ENCODE results near the gene SLC39A6.

SLC39A6 gene

GRCh38 chr18:36130039-36130831 is 1.1 kb upstream of the SLC39A6 start:
- Histone ChIP-seq H3K9me3 (ENCODE audit: control insufficient read depth, insufficient read depth, low read depth, low read length) (no peaks in the 10 kb centered on the region), H3K4me1 (ENCODE audit: control insufficient read depth, insufficient read depth, low read length) (no peaks in the 10 kb centered on the region; the same call in 1 of the 2 replicates), H3K36me3 (ENCODE audit: control insufficient read depth in 2 of 2, insufficient read depth in 1 of 2, low read length in 2 of 2) (peaks cover 4 to 17% of the 10 kb centered on the region in 2 experiments), H3K27ac (ENCODE audit: extremely low read depth, low read depth, low read length) (peak overlapping the region; percentile 90; the same call in 1 of the 2 replicates), H3K4me3 (ENCODE audit: low read depth, low read length) (peak overlapping the region; percentile 62)
- TF ChIP-seq ZBTB11 (tag by site-specific recombination; conservative IDR thresholded peaks at IDR 0.05; ENCODE audit: low read depth) (peak; percentile 28; the same call in 1 of the 2 replicates), ZNF777 (tag by site-specific recombination; IDR thresholded peaks at IDR 0.05; ENCODE audit: borderline replicate concordance) (0 out of 2 replicates have a peak, but pooled peaks have one; percentile 1), SCRT1 (tag by site-specific recombination; IDR thresholded peaks at IDR 0.05; ENCODE audit: borderline replicate concordance) (0 out of 2 replicates have a peak, but pooled peaks have one; percentile 17), ZNF621 (tag by site-specific recombination; IDR thresholded peaks at IDR 0.05) (no peak), ZNF391 (tag by site-specific recombination; IDR thresholded peaks at IDR 0.05; ENCODE audit: borderline replicate concordance, low read depth) (0 out of 2 replicates have a peak, but pooled peaks have one; percentile 11), ZNF223 (tag by site-specific recombination; IDR thresholded peaks at IDR 0.05) (no peak), ZNF510 (tag by site-specific recombination; IDR thresholded peaks at IDR 0.05; ENCODE audit: insufficient replicate concordance) (peak; percentile 85), SCRT2 (tag by site-specific recombination; IDR thresholded peaks at IDR 0.05) (peak; percentile 61), BCL11A (tag by site-specific recombination; IDR thresholded peaks at IDR 0.05; ENCODE audit: low read depth) (0 out of 2 replicates have a peak, but pooled peaks have one; percentile 6), ELK4 (IDR thresholded peaks at IDR 0.05; ENCODE audit: borderline replicate concordance, low read depth, low read length) (0 out of 2 replicates have a peak, but pooled peaks have one; percentile 3), BCL11B (tag by site-specific recombination; IDR thresholded peaks at IDR 0.05; ENCODE audit: low read depth) (no peak; the same call in none of the 2 replicates)
- CTCF ChIA-PET: interaction anchor here (0.6 to 3.4 kb wide), 4 partner anchors 30 to 1214 kb away, joined by 3 to 11 read pairs (median 3); no protein-coding TSS in a partner anchor
- POLR2A ChIA-PET: interaction anchor here (1.0 to 2.5 kb wide), 7 partner anchors 9 to 693 kb away, joined by 3 to 11 read pairs (median 4); partner anchors contain the start of genes RMP24 and RPRD1A

GRCh38 chr18:36128907-36129299 is 237 bp downstream of the SLC39A6 start:
- peak overlapping the region; percentile 62 for H3K4me3 ChIP-seq (ENCODE audit: low read depth, low read length)
- H3K4me1 ChIP-seq (ENCODE audit: control insufficient read depth, insufficient read depth, low read length): no peaks in the 10 kb centered on the region; the same call in 1 of the 2 replicates
- ChIA-PET CTCF (interaction anchor here (0.6 to 3.4 kb wide), 6 partner anchors 9 to 156 kb away, joined by 3 to 11 read pairs (median 4); no protein-coding TSS in a partner anchor), POLR2A (interaction anchor here (0.7 to 2.5 kb wide), 11 partner anchors 8 to 694 kb away, joined by 3 to 11 read pairs (median 4); partner anchors contain the start of gene RMP24)
- H3K27ac ChIP-seq (ENCODE audit: extremely low read depth, low read depth, low read length): peak overlapping the region; percentile 90; the same call in 1 of the 2 replicates
- H3K9me3 ChIP-seq (ENCODE audit: control insufficient read depth, insufficient read depth, low read depth, low read length): no peaks in the 10 kb centered on the region
- H3K36me3 ChIP-seq (ENCODE audit: control insufficient read depth in 2 of 2, insufficient read depth in 1 of 2, low read length in 2 of 2): peaks cover 0 to 25% of the 10 kb centered on the region in 2 experiments; a peak in 2 of 3 replicates
- TF ChIP-seq ZNF223 (tag by site-specific recombination; IDR thresholded peaks at IDR 0.05) (no peak), KLF8 (tag by site-specific recombination; IDR thresholded peaks at IDR 0.05) (no peak), ZNF571 (tag by site-specific recombination; IDR thresholded peaks at IDR 0.05) (no peak), PATZ1 (tag by site-specific recombination; IDR thresholded peaks at IDR 0.05) (no peak), ZNF280D (tag by site-specific recombination; IDR thresholded peaks at IDR 0.05) (no peak), ZNF423 (tag by site-specific recombination; IDR thresholded peaks at IDR 0.05) (no peak), ZNF645 (tag by site-specific recombination; IDR thresholded peaks at IDR 0.05) (no peak), ZNF692 (tag by site-specific recombination; IDR thresholded peaks at IDR 0.05) (0 out of 2 replicates have a peak, but pooled peaks have one; percentile 59)
